ENCODE data around the gene TMC5.

GRCh38 chr16:19437280-19437679 is 19.6 kb downstream of the TMC5 start:
- TF ChIP-seq RCOR1 (IDR thresholded peaks at IDR 0.05; ENCODE audit: insufficient replicate concordance, low read length) (no peak), POLR2A (IDR thresholded peaks at IDR 0.05; ENCODE audit: low read depth, low read length) (no peak), CTCF (conservative IDR thresholded peaks at IDR 0.05; ENCODE audit: low read depth, low read length) (no peak), FOS (IDR thresholded peaks at IDR 0.05; ENCODE audit: low read depth, low read length) (no peak), MAFK (IDR thresholded peaks at IDR 0.05; ENCODE audit: low read depth, low read length) (no peak)

Measured in IMR-90 (cell line).